K562 (cell line): ENCODE results near the gene DLX6. TPM values are rescaled to one million over a fixed set of nuclear protein-coding genes. Genes with fewer than 3 reads are reported as not detected.

Experiments
- ATAC-seq: fragments of 200-7000 bp; cut with Tn5 transposase; 3 replicates; pipeline ENCODE4 v1.9.1; 2020; ENCODE audit warnings: moderate library complexity
- BruUV-seq: library from RNA; stranded (reverse); fragments of 400-500 nt; replicated peaks from 2 replicates; lab custom pipeline; 2021; lab: Mats Ljungman, UMichigan
- CTCF ChIA-PET: fragments of 300-600 bp; formaldehyde crosslinking; extraction: SDS; loops from one replicate; lab custom pipeline; 2021; ENCODE audit warnings: low intra/inter-chr PET ratio; lab: Yijun Ruan, JAX
- POLR2A ChIA-PET: fragments of 300-600, 350-650 bp; sonication (Branson Sonifier 250); formaldehyde crosslinking; extraction: SDS; loops from one replicate; lab custom pipeline; 2021; ENCODE audit warnings: antibody characterized with exemption, inconsistent platforms; lab: Yijun Ruan, JAX
- DNase-seq, 4 experiments: peaks; one replicate each; pipeline versions ENCODE4 v3.0.0 to v3.0.0-alpha.2; 2011 to 2018; ENCODE audit warnings: low spot score in 3 of 4, mixed read lengths in 3 of 4; ENCODE audit errors: extremely low read depth in 1 of 4
- FAIRE-seq: peaks from 2 replicates; lab custom pipeline; 2011; peaks lifted over from hg19 to GRCh38; lab: Jason Lieb, UNC
- H2AFZ ChIP-seq: 2 replicates; pipeline ENCODE4 v1.6.0; 2011; ENCODE audit warnings: low read depth, low read length, control low read depth, inconsistent platforms
- H3K27ac ChIP-seq: fragments of 200-600 bp; 3 replicates; pipeline ENCODE4 v1.8.0; 2011; ENCODE audit warnings: low read depth, mild to moderate bottlenecking, control low read depth, inconsistent platforms, low read length, moderate library complexity, mixed read lengths; ENCODE audit errors: extremely low read depth
- H3K27me3 ChIP-seq, 2 experiments: fragments of 300-600 bp in 1 of 2; 2 replicates in 1 of 2; 3 replicates in 1 of 2; pipeline versions ENCODE4 v1.6.0 to v1.8.0; 2011; ENCODE audit warnings: inconsistent platforms in 2 of 2, low read length in 2 of 2, mild to moderate bottlenecking in 1 of 2, mixed read lengths in 1 of 2, moderate library complexity in 1 of 2; ENCODE audit not compliant: control insufficient read depth in 2 of 2, insufficient read depth in 2 of 2
- H3K36me3 ChIP-seq: fragments of 300-600 bp; 3 replicates; pipeline ENCODE4 v1.8.0; 2011; ENCODE audit warnings: mild to moderate bottlenecking, low read length, inconsistent platforms; ENCODE audit not compliant: control insufficient read depth, insufficient read depth
- H3K4me1 ChIP-seq, 2 experiments: fragments of 200-600 bp in 1 of 2; replicated peaks in 1 of 2; 2 replicates in 1 of 2; 3 replicates in 1 of 2; pipeline versions ENCODE4 v1.5.1 to v1.8.0; 2011; ENCODE audit warnings: inconsistent platforms in 2 of 2, low read length in 2 of 2, mild to moderate bottlenecking in 1 of 2, mixed read lengths in 1 of 2, moderate library complexity in 1 of 2; ENCODE audit not compliant: control insufficient read depth in 2 of 2, insufficient read depth in 2 of 2
- H3K4me2 ChIP-seq: 2 replicates; pipeline ENCODE4 v1.6.1; 2011; ENCODE audit warnings: low read length, control low read depth, inconsistent platforms, mixed read lengths; ENCODE audit not compliant: insufficient read depth
- H3K4me3 ChIP-seq: fragments of 200-600 bp; sonication (generic), shearing (Covaris generic); 2 replicates; pipeline ENCODE4 v1.5.1; 2016; ENCODE audit warnings: control low read depth, inconsistent platforms
- H3K79me2 ChIP-seq: fragments of 200-600 bp; 3 replicates; pipeline ENCODE4 v1.8.0; 2011; ENCODE audit warnings: low read length, inconsistent platforms; ENCODE audit not compliant: control insufficient read depth, insufficient read depth
- H3K9ac ChIP-seq, 2 experiments: 2 replicates each; pipeline versions ENCODE4 v1.6.0 to v1.6.1; 2011; ENCODE audit warnings: low read depth in 2 of 2, low read length in 2 of 2, control low read depth in 1 of 2, inconsistent platforms in 1 of 2, mild to moderate bottlenecking in 1 of 2, mixed read lengths in 1 of 2; ENCODE audit not compliant: insufficient read depth in 1 of 2
- H3K9me1 ChIP-seq: one replicate; pipeline ENCODE4 v1.6.0; 2011; ENCODE audit warnings: inconsistent platforms, mild to moderate bottlenecking, low read length, moderate library complexity; ENCODE audit not compliant: control insufficient read depth, insufficient read depth
- H3K9me3 ChIP-seq: replicated peaks from 2 replicates; pipeline ENCODE4 v1.5.1; 2011; ENCODE audit warnings: low read depth, low read length, inconsistent platforms; ENCODE audit not compliant: control insufficient read depth, insufficient read depth
- H4K20me1 ChIP-seq: replicated peaks from 2 replicates; pipeline ENCODE4 v1.6.1; 2011; ENCODE audit warnings: low read length, inconsistent platforms, mixed read lengths; ENCODE audit not compliant: control insufficient read depth, insufficient read depth
- EP400 ChIP-seq: fragments of 450-650 bp; IDR thresholded peaks from 2 replicates; pipeline ENCODE4 v1.6.1; 2017; ENCODE audit warnings: antibody characterized with exemption, mild to moderate bottlenecking, moderate library complexity
- ETS2 ChIP-seq: IDR thresholded peaks from 2 replicates; pipeline ENCODE4 v1.6.1; 2016; ENCODE audit warnings: borderline replicate concordance, missing genetic modification characterization, mild to moderate bottlenecking, moderate library complexity, missing compliant biosample characterization; ENCODE audit not compliant: poor library complexity, severe bottlenecking
- FOSL1 ChIP-seq: fragments of 200-800 bp; sonication (Bioruptor generic); conservative IDR thresholded peaks from 2 replicates; pipeline ENCODE4 v1.6.1; 2016; ENCODE audit warnings: missing genetic modification characterization, missing compliant biosample characterization
- GMEB1 ChIP-seq: fragments of 250-450 bp; sonication (Bioruptor Pico); IDR thresholded peaks from 2 replicates; pipeline ENCODE4 v1.4.0; 2020; ENCODE audit warnings: mild to moderate bottlenecking
- HLTF ChIP-seq: fragments of 450-650 bp; IDR thresholded peaks from 2 replicates; pipeline ENCODE4 v1.6.1; 2016
- NCOA1 ChIP-seq: fragments of 450-650 bp; IDR thresholded peaks from 2 replicates; pipeline ENCODE4 v1.6.1; 2016; ENCODE audit warnings: low read depth
- PBX2 ChIP-seq, 2 experiments: IDR thresholded peaks in 1 of 2; conservative IDR thresholded peaks in 1 of 2; 2 replicates each; pipeline ENCODE4 v1.6.1; 2016; ENCODE audit warnings: low read depth in 2 of 2, mild to moderate bottlenecking in 1 of 2, missing compliant biosample characterization in 1 of 2, missing genetic modification characterization in 1 of 2, moderate library complexity in 1 of 2
- RREB1 ChIP-seq: fragments of 250-450 bp; sonication (Bioruptor Pico); IDR thresholded peaks from 2 replicates; pipeline ENCODE4 v1.4.0; 2020
- SIN3A ChIP-seq, 2 experiments: fragments of 150-350 bp in 1 of 2; IDR thresholded peaks; 2 replicates each; pipeline ENCODE4 v1.6.1; 2011 to 2016; ENCODE audit warnings: borderline replicate concordance in 2 of 2, low read depth in 2 of 2, low read length in 2 of 2, mild to moderate bottlenecking in 2 of 2, moderate library complexity in 2 of 2; ENCODE audit not compliant: control insufficient read depth in 1 of 2
- SMARCA4 ChIP-seq: fragments of 450-650 bp; IDR thresholded peaks from 2 replicates; pipeline ENCODE4 v1.6.1; 2016
- WGBS: fragments of 100-300 bp; shearing (Covaris generic); methylation state at CpG from one replicate; pipeline ENCODE4 v1.1.6; 2016; ENCODE audit warnings: low coverage, mixed read lengths; ENCODE audit not compliant: insufficient coverage; ENCODE audit errors: missing lambda C conversion rate; 5-methylcytosine and 5-hydroxymethylcytosine counted together
- in situ Hi-C: fragments of 300-500 bp; cut with MboI; formaldehyde crosslinking; loops from 4 replicates; pipeline ENCODE4 v1.15.0; 2018; ENCODE audit warnings: inconsistent platforms, mixed read lengths
- intact Hi-C: fragments of 100-400 bp; cut with micrococcal nuclease; formaldehyde crosslinking; loops from 2 replicates; pipeline ENCODE4 v1.14.2; 2022
- polyA plus RNA-seq, 8 experiments: library from polyadenylated mRNA; depleted of rRNA in 4 of 8; stranded (reverse) in 5 of 8; unstranded in 3 of 8; fragments of >200 nt; fragmentation: Nextera tagmentation in 2 of 8; fragmentation: Illumina TruSeq in 1 of 8; extraction: Ambion mirVana in 2 of 8; extraction: Trizol in 1 of 8; gene quantifications; 2 replicates each; pipeline versions ENCODE4 v1.2.1 to v1.2.3, GENCODE V29; 2011 to 2014; ENCODE audit warnings: inconsistent platforms in 1 of 8, missing spikeins in 1 of 8
- total RNA-seq, 7 experiments: library from RNA; depleted of rRNA in 6 of 7; stranded (reverse); fragments of >200 nt in 6 of 7; fragmentation: Illumina TruSeq in 2 of 7; extraction: Trizol in 2 of 7; gene quantifications; 2 replicates each; pipeline versions ENCODE4 v1.2.1 to v1.2.3, GENCODE V29; 2011 to 2021; ENCODE audit warnings: low replicate concordance in 1 of 7

The DLX6 gene
- total and polyA plus RNA-seq, 9 of the 15 experiments (the other 6 are each of a cell fraction or from before 2014, with no cell fraction given), result not detected

GRCh38 chr7:97017192-97018125, 12.1 kb downstream of the DLX6 start:
- H3K27me3 ChIP-seq, result peaks cover 66 to 72% of the 10 kb centered on the region in 2 experiments
- no peak overlapping the region for H3K4me2 ChIP-seq
- CTCF ChIA-PET, result no interaction called here
- TF ChIP-seq FOSL1 (tag) (no peak), PBX2 (CRISPR knock-in tag; IDR thresholded peaks at IDR 0.05; ENCODE audit: low read depth) (no peak), PBX2 (tag; conservative IDR thresholded peaks at IDR 0.05; ENCODE audit: low read depth) (no peak), GMEB1 (CRISPR knock-in tag) (no peak), NCOA1 (no peak), HLTF (no peak), ETS2 (tag) (no peak), RREB1 (CRISPR knock-in tag) (no peak), SMARCA4 (no peak), SIN3A (IDR thresholded peaks at IDR 0.05; ENCODE audit: borderline replicate concordance in 2 of 2, control insufficient read depth in 1 of 2, low read depth in 2 of 2, low read length in 2 of 2) (no peak), EP400 (no peak)

More at GRCh38 chr7:97017192-97018125, 12.1 kb downstream of the DLX6 start:
- Histone ChIP-seq H3K36me3 (no peaks in the 10 kb centered on the region), H3K79me2 (no peaks in the 10 kb centered on the region), H3K9me3 (no peaks in the 10 kb centered on the region), H2AFZ (no peak overlapping the region), H4K20me1 (no peaks in the 10 kb centered on the region), H3K9ac (no peak overlapping the region), H3K4me3 (no peak overlapping the region), H3K4me1 (peaks cover 0 to 18% of the 10 kb centered on the region in 2 experiments; a peak in 1 of 5 replicates), H3K9me1 (no peaks in the 10 kb centered on the region), H3K27ac (no peak overlapping the region)
- ATAC-seq (no peak), FAIRE-seq (no peak), DNase-seq (no peak)
- BruUV-seq, result no TSS peak
- intact Hi-C loops (no loop called here), in situ Hi-C loops (no loop called here)
- POLR2A ChIA-PET, result interaction anchor here (1.0 kb wide), 1 partner anchor 9 kb away, joined by 3 read pairs; no protein-coding TSS in a partner anchor
- 3% methylated on average over 33 of the region's 37 CpGs for WGBS
